ENCODE measurements around the gene APMAP.

APMAP gene

GRCh38 chr20:25013478-25014380 lies 21.2 kb upstream of the APMAP start:
- Histone ChIP-seq H3K4me2 (ENCODE audit: low read length) (no peak overlapping the region), H3K79me2 (ENCODE audit: insufficient read depth, low read length) (no peaks in the 10 kb centered on the region), H3K9me2 (ENCODE audit: low read depth, low read length) (no peaks in the 10 kb centered on the region), H2AFZ (ENCODE audit: low read length) (no peak overlapping the region), H3F3A (ENCODE audit: insufficient read depth, low read length) (no peaks in the 10 kb centered on the region), H3K4me1 (ENCODE audit: insufficient read depth, low read length, severe bottlenecking) (no peaks in the 10 kb centered on the region), H3K36me3 (ENCODE audit: insufficient read depth, low read length) (no peaks in the 10 kb centered on the region), H3K27ac (ENCODE audit: low read depth, low read length, poor library complexity, severe bottlenecking) (no peak overlapping the region), H3K4me3 (ENCODE audit: low read depth, low read length, poor library complexity, severe bottlenecking) (no peak overlapping the region), H3K9ac (ENCODE audit: low read length) (no peak overlapping the region), H4K20me1 (ENCODE audit: insufficient read depth, low read length) (no peaks in the 10 kb centered on the region), H3K27me3 (ENCODE audit: insufficient read depth, low read length) (peaks cover 3% of the 10 kb centered on the region; the same call in 1 of the 2 replicates), H3K9me3 (ENCODE audit: low read length) (no peaks in the 10 kb centered on the region)
- TF ChIP-seq CTCF (IDR thresholded peaks at IDR 0.05; ENCODE audit: low read length), result no peak
- TF ChIP-seq EZH2 (IDR thresholded peaks at IDR 0.05; ENCODE audit: borderline replicate concordance, low read length), result no peak

- Histone ChIP-seq H3K4me2 (ENCODE audit: low read length) (no peak overlapping the region), H3K36me3 (ENCODE audit: insufficient read depth, low read length) (no peaks in the 10 kb centered on the region), H4K20me1 (ENCODE audit: insufficient read depth, low read length) (no peaks in the 10 kb centered on the region), H3K4me1 (ENCODE audit: insufficient read depth, low read length, severe bottlenecking) (no peaks in the 10 kb centered on the region), H2AFZ (ENCODE audit: low read length) (no peak overlapping the region), H3K4me3 (ENCODE audit: low read depth, low read length, poor library complexity, severe bottlenecking) (no peak overlapping the region), H3K27ac (ENCODE audit: low read depth, low read length, poor library complexity, severe bottlenecking) (no peak overlapping the region), H3F3A (ENCODE audit: insufficient read depth, low read length) (no peaks in the 10 kb centered on the region), H3K79me2 (ENCODE audit: insufficient read depth, low read length) (no peaks in the 10 kb centered on the region), H3K9me3 (ENCODE audit: low read length) (no peaks in the 10 kb centered on the region), H3K27me3 (ENCODE audit: insufficient read depth, low read length) (peaks cover 3% of the 10 kb centered on the region; the same call in 1 of the 2 replicates), H3K9me2 (ENCODE audit: low read depth, low read length) (no peaks in the 10 kb centered on the region), H3K9ac (ENCODE audit: low read length) (no peak overlapping the region)
- TF ChIP-seq EZH2 (IDR thresholded peaks at IDR 0.05; ENCODE audit: borderline replicate concordance, low read length), result no peak
These were observed 20.2 kb upstream of the APMAP start for GRCh38 chr20:25012616-25013189.

- no peaks in the 10 kb centered on the region for H3K36me3 ChIP-seq (ENCODE audit: insufficient read depth, low read length)
These were observed 19.3 kb upstream of the APMAP start for GRCh38 chr20:25011831-25012241.

More at GRCh38 chr20:25011831-25012241, 19.3 kb upstream of the APMAP start:
- Histone ChIP-seq H3K79me2 (ENCODE audit: insufficient read depth, low read length) (no peaks in the 10 kb centered on the region), H3K9me2 (ENCODE audit: low read depth, low read length) (no peaks in the 10 kb centered on the region), H3K27me3 (ENCODE audit: insufficient read depth, low read length) (peaks cover 3% of the 10 kb centered on the region; the same call in 1 of the 2 replicates), H3K4me3 (ENCODE audit: low read depth, low read length, poor library complexity, severe bottlenecking) (no peak overlapping the region), H3K4me1 (ENCODE audit: insufficient read depth, low read length, severe bottlenecking) (no peaks in the 10 kb centered on the region), H3F3A (ENCODE audit: insufficient read depth, low read length) (no peaks in the 10 kb centered on the region), H2AFZ (ENCODE audit: low read length) (no peak overlapping the region), H3K9ac (ENCODE audit: low read length) (no peak overlapping the region), H4K20me1 (ENCODE audit: insufficient read depth, low read length) (no peaks in the 10 kb centered on the region), H3K4me2 (ENCODE audit: low read length) (no peak overlapping the region), H3K27ac (ENCODE audit: low read depth, low read length, poor library complexity, severe bottlenecking) (no peak overlapping the region), H3K9me3 (ENCODE audit: low read length) (no peaks in the 10 kb centered on the region)
- TF ChIP-seq EZH2 (IDR thresholded peaks at IDR 0.05; ENCODE audit: borderline replicate concordance, low read length) (no peak), CTCF (IDR thresholded peaks at IDR 0.05; ENCODE audit: low read length) (no peak)

Data from OCI-LY1 (cell line).